Testis (tissue), 2 donors: ENCODE data around the gene SPG11.

Source experiments
- CTCF ChIP-seq, 3 experiments: fragments of 450-650 bp in 2 of 3; fragments of 200-600 bp in 1 of 3; sonication (generic) in 1 of 3; IDR thresholded peaks; one replicate each; pipeline ENCODE4 v1.5.1; 2016 to 2019; ENCODE audit warnings: antibody characterized with exemption in 3 of 3, mild to moderate bottlenecking in 2 of 3, moderate library complexity in 1 of 3
- POLR2A ChIP-seq: fragments of 450-650 bp; IDR thresholded peaks from one replicate; pipeline ENCODE4 v1.6.1; 2017; ENCODE audit warnings: antibody characterized with exemption, mild to moderate bottlenecking, moderate library complexity

GRCh38 chr15:44532689-44533088 is 130.8 kb downstream of the SPG11 start:
- no peak for TF ChIP-seq POLR2A
- TF ChIP-seq CTCF (IDR thresholded peaks at IDR 0.05), result no peak
